ENCODE data around the gene CDK16.

DNA sequence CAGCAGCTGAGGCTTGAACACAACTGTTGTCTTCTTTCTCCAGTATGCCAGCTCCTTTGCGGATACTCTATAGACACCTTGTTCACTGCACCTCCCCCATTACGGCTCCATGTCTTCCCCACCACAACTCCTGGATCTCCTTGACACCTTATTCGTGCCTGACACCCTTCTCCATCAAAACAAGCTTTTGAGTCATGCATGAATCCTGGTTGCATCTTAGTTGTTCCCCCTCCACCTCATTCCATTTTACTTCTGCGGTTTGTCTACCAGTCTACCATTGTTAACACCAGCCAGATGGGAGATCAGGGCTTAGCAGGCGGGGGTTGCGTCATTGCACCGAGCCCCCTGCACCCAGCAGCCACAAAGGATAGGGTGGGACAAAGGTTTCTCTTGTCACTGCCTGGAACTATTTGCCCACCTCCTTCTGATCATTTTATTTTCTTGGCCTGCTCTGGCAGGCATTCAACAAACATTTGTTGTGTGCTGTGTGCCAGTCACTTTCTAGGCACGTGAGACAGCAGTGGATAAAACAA, 2.0 kb upstream of the CDK16 start:
- TF ChIP-seq, protein P1, sequence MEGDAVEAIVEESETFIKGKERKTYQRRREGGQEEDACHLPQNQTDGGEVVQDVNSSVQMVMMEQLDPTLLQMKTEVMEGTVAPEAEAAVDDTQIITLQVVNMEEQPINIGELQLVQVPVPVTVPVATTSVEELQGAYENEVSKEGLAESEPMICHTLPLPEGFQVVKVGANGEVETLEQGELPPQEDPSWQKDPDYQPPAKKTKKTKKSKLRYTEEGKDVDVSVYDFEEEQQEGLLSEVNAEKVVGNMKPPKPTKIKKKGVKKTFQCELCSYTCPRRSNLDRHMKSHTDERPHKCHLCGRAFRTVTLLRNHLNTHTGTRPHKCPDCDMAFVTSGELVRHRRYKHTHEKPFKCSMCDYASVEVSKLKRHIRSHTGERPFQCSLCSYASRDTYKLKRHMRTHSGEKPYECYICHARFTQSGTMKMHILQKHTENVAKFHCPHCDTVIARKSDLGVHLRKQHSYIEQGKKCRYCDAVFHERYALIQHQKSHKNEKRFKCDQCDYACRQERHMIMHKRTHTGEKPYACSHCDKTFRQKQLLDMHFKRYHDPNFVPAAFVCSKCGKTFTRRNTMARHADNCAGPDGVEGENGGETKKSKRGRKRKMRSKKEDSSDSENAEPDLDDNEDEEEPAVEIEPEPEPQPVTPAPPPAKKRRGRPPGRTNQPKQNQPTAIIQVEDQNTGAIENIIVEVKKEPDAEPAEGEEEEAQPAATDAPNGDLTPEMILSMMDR (IDR thresholded peaks at IDR 0.05), result no peak
- TF ChIP-seq POLR2A (IDR thresholded peaks at IDR 0.05), result no peak
